Measurements from ENCODE around the gene SEMA4G. TPM values are rescaled to one million over a fixed set of nuclear protein-coding genes. Genes with fewer than 3 reads are reported as not detected.

SEMA4G gene
- total RNA-seq, 1 experiment from 2014 or later, result 8.5 TPM

DNA sequence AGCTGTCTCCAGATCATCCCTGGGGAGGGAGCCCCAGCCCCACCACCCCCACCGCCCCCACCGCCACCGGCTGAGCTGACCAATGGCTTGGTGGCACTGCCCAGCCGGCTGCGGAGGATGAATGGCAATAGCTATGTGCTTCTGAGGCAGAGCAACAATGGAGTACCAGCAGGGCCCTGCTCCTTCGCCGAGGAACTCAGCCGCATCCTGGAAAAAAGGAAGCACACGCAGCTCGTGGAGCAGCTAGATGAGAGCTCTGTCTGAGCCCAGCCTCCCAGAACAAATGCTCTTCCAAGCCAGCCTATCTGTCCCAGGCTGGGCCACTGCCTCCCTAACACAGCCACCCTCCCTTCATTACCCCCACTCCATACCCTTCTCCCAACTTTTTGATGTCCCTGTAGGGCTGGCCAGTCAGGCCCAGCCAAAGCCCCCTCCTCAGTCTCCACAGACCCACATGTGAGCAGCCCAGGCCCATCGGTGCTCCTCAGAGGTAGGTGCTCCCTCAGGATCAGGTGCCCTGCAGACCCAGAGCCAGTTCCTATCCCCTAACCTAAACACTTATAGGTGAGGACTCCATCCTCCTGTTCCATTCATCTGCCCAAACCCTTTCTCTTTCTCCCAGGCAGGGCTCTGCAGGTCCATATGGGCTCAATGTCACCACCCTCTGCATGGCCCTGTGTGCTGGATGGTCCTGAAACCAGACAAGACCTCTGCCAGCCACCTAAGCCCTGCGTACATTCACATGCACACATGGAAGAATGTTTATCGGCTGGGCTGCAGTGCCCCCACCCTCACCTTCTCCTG, 14.8 kb downstream of the SEMA4G start:
- Histone ChIP-seq H2AFZ (ENCODE audit: low read length) (no peak overlapping the region), H3K18ac (ENCODE audit: insufficient read length, low read depth, low read length) (no peak overlapping the region), H2AK5ac (ENCODE audit: insufficient read length, low read length) (no peak overlapping the region), H4K5ac (ENCODE audit: insufficient read length, low read depth, low read length) (no peak overlapping the region), H2BK5ac (ENCODE audit: insufficient read length, low read length) (no peak overlapping the region), H3K23ac (ENCODE audit: insufficient read length, low read depth, low read length) (no peak overlapping the region), H4K8ac (replicated peaks; ENCODE audit: insufficient read length, low read depth, low read length) (no peak overlapping the region), H3T11ph (ENCODE audit: low read length) (no peak overlapping the region), H3K23me2 (ENCODE audit: insufficient read length, low read depth, low read length, poor library complexity, severe bottlenecking) (peaks cover 8% of the 10 kb centered on the region), H3K56ac (ENCODE audit: insufficient read length, low read depth, low read length) (no peak overlapping the region), H2BK120ac (ENCODE audit: low read depth, low read length, poor library complexity, severe bottlenecking) (no peak overlapping the region), H3K9me3 (ENCODE audit: control insufficient read depth, low read depth, low read length) (no peaks in the 10 kb centered on the region), H3K27me3 (ENCODE audit: insufficient read depth, low read length) (no peaks in the 10 kb centered on the region), H3K27ac (ENCODE audit: insufficient read length, low read depth, low read length) (no peak overlapping the region), H4K20me1 (ENCODE audit: control insufficient read depth, insufficient read depth, insufficient read length) (no peaks in the 10 kb centered on the region), H3K79me2 (ENCODE audit: insufficient read depth, low read length) (peaks cover 14% of the 10 kb centered on the region; the same call in 1 of the 2 replicates), H3K4me2 (ENCODE audit: insufficient read depth, insufficient read length, low read length) (no peak overlapping the region), H3K9ac (ENCODE audit: extremely low read depth, insufficient read length, low read length) (no peak overlapping the region), H3K79me1 (ENCODE audit: insufficient read depth, low read depth, low read length, poor library complexity, severe bottlenecking) (peaks cover 7% of the 10 kb centered on the region), H3K14ac (ENCODE audit: insufficient read depth, low read length) (no peak overlapping the region), H3K4ac (ENCODE audit: low read depth, low read length) (no peak overlapping the region), H4K91ac (ENCODE audit: insufficient read length, low read depth, low read length) (no peak overlapping the region), H2BK20ac (ENCODE audit: low read depth, low read length, poor library complexity, severe bottlenecking) (no peak overlapping the region), H3K4me1 (ENCODE audit: insufficient read depth, low read length) (no peaks in the 10 kb centered on the region; the same call in 1 of the 2 replicates), H2BK12ac (ENCODE audit: insufficient read length, low read depth, low read length) (no peak overlapping the region), H2BK15ac (ENCODE audit: low read depth, low read length) (no peak overlapping the region)
- H3K36me3 Mint-ChIP-seq (ENCODE audit: insufficient read depth in 1 of 3, low read depth in 3 of 3), result peaks cover 9 to 32% (median 28%) of the 10 kb centered on the region in 3 experiments; a peak in 6 of 7 replicates
- peaks cover 0 to 2% of the 10 kb centered on the region in 2 experiments; a peak in 3 of 5 replicates for H3K9me3 Mint-ChIP-seq
- TF ChIP-seq CTCF (conservative IDR thresholded peaks at IDR 0.05), result no peak
- DNase-seq, result no peak
- peaks cover 6 to 16% of the 10 kb centered on the region in 2 experiments for H3K4me1 Mint-ChIP-seq
- no peak overlapping the region for H3K4me3 Mint-ChIP-seq
- peak overlapping the region; percentile 64 to 96 (median 75); a peak in 3 of 7 replicates for H3K27ac Mint-ChIP-seq
- no peaks in the 10 kb centered on the region for H3K27me3 Mint-ChIP-seq (ENCODE audit: low read depth)
- no CpG with 5 or more reads among the region's 13 CpGs for WGBS (ENCODE audit: extremely low coverage, insufficient read length, low lambda C conversion rate)
